Calu3 (cell line): ENCODE measurements around the gene HDAC2. TPM values are rescaled to one million over a fixed set of nuclear protein-coding genes. Genes with fewer than 3 reads are reported as not detected.

Source experiments
- BruUV-seq: library from RNA; stranded (reverse); fragments of 400-500 nt; replicated peaks from 2 replicates; lab custom pipeline; 2021; lab: Mats Ljungman, UMichigan
- CTCF ChIA-PET: fragments of 300-600 bp; sonication (Branson Sonifier 250); formaldehyde crosslinking; loops from one replicate; lab custom pipeline; 2022; ENCODE audit warnings: antibody characterized with exemption; lab: Charles Lee
- DNase-seq: peaks from one replicate; pipeline ENCODE4 v3.0.0; 2022
- H3K27ac Mint-ChIP-seq: one replicate; pipeline ENCODE4 v1.8.0; 2022; ENCODE audit warnings: mixed read lengths; ENCODE audit not compliant: unreplicated experiment
- H3K27me3 Mint-ChIP-seq: one replicate; pipeline ENCODE4 v1.8.0; 2022; ENCODE audit warnings: mixed read lengths; ENCODE audit not compliant: unreplicated experiment
- H3K36me3 Mint-ChIP-seq: one replicate; pipeline ENCODE4 v1.8.0; 2022; ENCODE audit warnings: mild to moderate bottlenecking, moderate library complexity, mixed read lengths; ENCODE audit not compliant: insufficient read depth, unreplicated experiment
- H3K4me1 Mint-ChIP-seq: one replicate; pipeline ENCODE4 v1.8.0; 2022; ENCODE audit warnings: mild to moderate bottlenecking, low read depth, mixed read lengths; ENCODE audit not compliant: unreplicated experiment
- H3K4me3 Mint-ChIP-seq: one replicate; pipeline ENCODE4 v1.8.0; 2022; ENCODE audit warnings: mild to moderate bottlenecking, low read depth, moderate library complexity, mixed read lengths; ENCODE audit not compliant: unreplicated experiment
- H3K9me3 Mint-ChIP-seq: one replicate; pipeline ENCODE4 v1.8.0; 2022; ENCODE audit warnings: low read depth, mixed read lengths; ENCODE audit not compliant: unreplicated experiment
- intact Hi-C: fragments of 100-400 bp; cut with micrococcal nuclease; formaldehyde crosslinking; loops from one replicate; pipeline ENCODE4 v1.10.0; 2022; ENCODE audit not compliant: unreplicated experiment
- total RNA-seq: library from RNA; stranded (reverse); gene quantifications from 2 replicates; pipeline ENCODE4 v1.2.3, GENCODE V29; 2022
- TF ChIP-seq, protein P1 (sequence below): fragments of 200-600 bp; IDR thresholded peaks from one replicate; pipeline ENCODE4 v1.8.0; 2022; ENCODE audit warnings: antibody characterized with exemption; ENCODE audit not compliant: unreplicated experiment

Gene HDAC2
- total RNA-seq, 1 experiment from 2014 or later = 176 TPM

DNA sequence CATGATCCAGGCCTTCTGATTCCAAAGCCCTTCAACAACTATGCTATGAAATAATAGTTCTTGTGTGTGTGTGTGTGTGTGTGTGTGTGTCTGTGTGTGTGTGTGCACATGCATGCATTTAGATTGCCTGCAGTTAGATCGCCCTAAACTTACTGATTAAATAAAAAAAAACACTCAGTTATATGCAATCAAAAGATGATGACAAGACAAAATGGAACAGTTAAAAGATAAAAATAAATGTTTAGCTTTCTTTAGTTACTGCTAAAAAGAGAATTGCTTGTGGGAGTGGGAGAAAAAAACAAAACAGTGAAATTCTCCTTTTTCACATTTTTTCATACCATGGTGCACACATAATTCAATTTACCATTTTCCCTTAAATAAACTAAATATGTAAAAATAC is 84.4 kb downstream of the HDAC2 start:
- BruUV-seq = no TSS peak
- H3K9me3 Mint-ChIP-seq = no peaks in the 10 kb centered on the region
- intact Hi-C loops = no loop called here

DNA sequence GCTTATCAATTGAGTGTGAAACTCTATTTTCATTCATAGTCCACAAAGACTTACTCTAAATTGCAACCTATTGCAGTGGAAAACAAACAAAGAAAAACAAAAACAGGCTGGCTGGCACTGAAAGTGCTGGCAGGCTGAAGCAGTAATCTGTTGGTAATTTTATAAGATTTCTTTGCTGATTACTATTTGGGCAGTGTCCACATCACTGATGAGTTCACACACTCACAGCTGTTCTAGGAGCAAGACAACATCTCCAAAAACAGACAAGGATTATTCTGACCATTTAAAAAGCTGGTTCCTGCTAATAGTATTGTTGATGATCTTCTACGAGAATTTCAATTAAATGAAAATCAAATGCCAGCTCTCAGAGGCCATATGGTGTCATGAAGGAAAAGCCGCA is 86.9 kb downstream of the HDAC2 start:
- CTCF ChIA-PET = no interaction called here

More for the DNA sequence above, 84.4 kb downstream of the HDAC2 start:
- Mint-ChIP-seq H3K36me3 (no peaks in the 10 kb centered on the region), H3K27ac (no peak overlapping the region), H3K4me3 (no peak overlapping the region), H3K4me1 (peaks cover 10% of the 10 kb centered on the region), H3K27me3 (no peaks in the 10 kb centered on the region)
- CTCF ChIA-PET = interaction anchor here (0.6 to 0.7 kb wide), 2 partner anchors 134 to 803 kb away, joined by 4 to 7 read pairs; no protein-coding TSS in a partner anchor
- DNase-seq = no peak
- TF ChIP-seq, protein P1, sequence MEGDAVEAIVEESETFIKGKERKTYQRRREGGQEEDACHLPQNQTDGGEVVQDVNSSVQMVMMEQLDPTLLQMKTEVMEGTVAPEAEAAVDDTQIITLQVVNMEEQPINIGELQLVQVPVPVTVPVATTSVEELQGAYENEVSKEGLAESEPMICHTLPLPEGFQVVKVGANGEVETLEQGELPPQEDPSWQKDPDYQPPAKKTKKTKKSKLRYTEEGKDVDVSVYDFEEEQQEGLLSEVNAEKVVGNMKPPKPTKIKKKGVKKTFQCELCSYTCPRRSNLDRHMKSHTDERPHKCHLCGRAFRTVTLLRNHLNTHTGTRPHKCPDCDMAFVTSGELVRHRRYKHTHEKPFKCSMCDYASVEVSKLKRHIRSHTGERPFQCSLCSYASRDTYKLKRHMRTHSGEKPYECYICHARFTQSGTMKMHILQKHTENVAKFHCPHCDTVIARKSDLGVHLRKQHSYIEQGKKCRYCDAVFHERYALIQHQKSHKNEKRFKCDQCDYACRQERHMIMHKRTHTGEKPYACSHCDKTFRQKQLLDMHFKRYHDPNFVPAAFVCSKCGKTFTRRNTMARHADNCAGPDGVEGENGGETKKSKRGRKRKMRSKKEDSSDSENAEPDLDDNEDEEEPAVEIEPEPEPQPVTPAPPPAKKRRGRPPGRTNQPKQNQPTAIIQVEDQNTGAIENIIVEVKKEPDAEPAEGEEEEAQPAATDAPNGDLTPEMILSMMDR = no peak

More for the DNA sequence above, 86.9 kb downstream of the HDAC2 start:
- no peaks in the 10 kb centered on the region for H3K27me3 Mint-ChIP-seq
- no peaks in the 10 kb centered on the region for H3K9me3 Mint-ChIP-seq
- TF ChIP-seq, protein P1 = no peak
- H3K36me3 Mint-ChIP-seq = no peaks in the 10 kb centered on the region
- H3K4me1 Mint-ChIP-seq = peaks cover 10% of the 10 kb centered on the region
- intact Hi-C loops = no loop called here
- no TSS peak for BruUV-seq
- no peak overlapping the region for H3K4me3 Mint-ChIP-seq
- no peak overlapping the region for H3K27ac Mint-ChIP-seq
- no peak for DNase-seq

Other genes starting within 250 kb of the HDAC2 start
- gene MARCKS, start 113.8 kb downstream of the HDAC2 start, total RNA-seq = 64.6 and 70.1 TPM in 2 replicates